HFF-Myc (cell line): ENCODE measurements around the gene SRGAP1.
"Not testable (repeated sequence)": the region's sequence is repeated elsewhere in the genome, so short reads cannot be mapped to it uniquely, and the experiment has no call there.

Experiments used
- DNase-seq: peaks from one replicate; pipeline ENCODE4 v3.0.0-alpha.2; 2011; ENCODE audit warnings: low read depth; ENCODE audit errors: extremely low read depth
- H3K4me3 ChIP-seq: replicated peaks from 2 replicates; pipeline ENCODE4 v1.5.1; 2011; ENCODE audit warnings: low read depth, mild to moderate bottlenecking, control low read depth, low read length
- CTCF ChIP-seq: IDR thresholded peaks from 2 replicates; pipeline ENCODE4 v1.5.1; 2012; ENCODE audit warnings: mild to moderate bottlenecking, low read depth, low read length, control low read depth; ENCODE audit errors: missing control alignments

SRGAP1 gene

GRCh38 chr12:64028541-64028940, 184.0 kb downstream of the SRGAP1 start:
- H3K4me3 ChIP-seq: no peak overlapping the region
- TF ChIP-seq CTCF: no peak
- DNase-seq: no peak

- H3K4me3 ChIP-seq: no peak overlapping the region
- no peak for TF ChIP-seq CTCF
- no peak for DNase-seq
Observed at GRCh38 chr12:64029013-64029857, 184.7 kb downstream of the SRGAP1 start.

DNA sequence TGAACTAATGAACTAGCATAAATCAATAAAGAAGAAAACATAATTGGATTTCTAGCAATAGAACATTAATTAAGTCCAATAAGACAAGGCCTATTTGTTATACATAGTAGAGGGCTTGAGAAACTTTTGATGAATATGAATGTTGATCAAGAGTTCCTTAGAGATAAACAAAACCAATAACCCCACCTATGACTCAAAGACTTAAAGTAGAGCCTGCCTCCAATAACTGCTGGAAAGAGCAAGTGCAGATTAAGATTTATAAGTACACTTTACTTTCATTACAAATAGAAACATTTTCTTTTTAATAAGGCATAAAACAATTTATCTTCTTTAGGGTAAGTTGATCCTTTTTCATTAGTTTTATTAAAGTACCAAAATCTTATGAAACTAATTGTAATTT, 185.7 kb downstream of the SRGAP1 start:
- DNase-seq: no peak
- no peak for TF ChIP-seq CTCF
- H3K4me3 ChIP-seq: no peak overlapping the region

GRCh38 chr12:64034056-64034455, 189.6 kb downstream of the SRGAP1 start:
- DNase-seq, H3K4me3 ChIP-seq: not testable (repeated sequence)

GRCh38 chr12:64034901-64035576, 190.5 kb downstream of the SRGAP1 start:
- no peak overlapping the region for H3K4me3 ChIP-seq
- DNase-seq: no peak
- TF ChIP-seq CTCF: no peak

DNA sequence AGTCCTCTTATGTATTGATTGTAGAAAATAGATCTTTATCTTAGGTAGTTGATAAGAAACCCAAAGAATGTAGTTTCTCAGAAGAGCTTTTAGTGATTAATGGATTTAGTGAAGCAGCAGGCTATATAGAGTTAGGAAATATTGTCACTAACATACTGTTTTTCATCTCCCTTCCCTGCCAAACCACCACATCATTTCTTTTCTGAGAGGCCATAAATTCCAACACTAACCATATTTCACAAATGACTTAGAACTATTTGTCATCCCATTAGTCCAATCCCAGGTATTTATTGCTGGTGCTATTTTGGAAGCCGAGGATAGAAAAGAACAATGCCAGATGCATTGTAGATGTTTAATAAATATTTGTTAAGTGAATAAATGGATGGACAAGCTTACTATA, 191.9 kb downstream of the SRGAP1 start:
- no peak overlapping the region for H3K4me3 ChIP-seq
- TF ChIP-seq CTCF: no peak
- DNase-seq: no peak

DNA sequence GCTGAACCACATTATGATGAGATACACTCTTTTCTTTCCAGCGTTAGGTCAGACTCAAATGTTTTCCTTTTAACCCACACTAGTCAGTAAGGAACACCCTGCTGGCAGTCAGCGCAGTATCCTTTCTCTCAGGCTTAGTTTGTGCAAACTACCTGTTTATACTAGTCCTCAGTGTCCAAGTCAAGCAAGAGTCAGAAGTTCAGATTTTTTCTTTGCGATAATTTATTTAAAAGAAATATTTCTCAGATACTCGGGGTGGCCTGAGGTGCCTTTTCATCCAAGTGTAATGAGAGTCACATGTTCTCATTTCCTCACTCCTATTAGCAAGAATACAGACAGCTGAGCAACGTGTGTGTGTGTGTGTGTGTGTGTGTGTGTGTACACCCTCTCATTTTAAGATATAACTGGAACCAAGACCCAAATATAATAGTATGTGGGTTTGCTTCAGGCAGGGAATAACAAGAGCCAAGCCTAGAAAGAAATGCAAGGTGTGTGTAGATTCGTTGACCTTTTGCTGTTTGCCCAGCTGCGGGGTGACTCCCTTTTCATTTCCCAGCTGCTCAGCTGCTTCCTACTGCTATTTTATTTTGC, 194.9 kb downstream of the SRGAP1 start:
- no peak for DNase-seq
- no peak for TF ChIP-seq CTCF
- H3K4me3 ChIP-seq: no peak overlapping the region
